Glomerular endothelial cell (primary cell): Measurements from ENCODE around the gene PIEZO1. TPM values are rescaled to one million over a fixed set of nuclear protein-coding genes. Genes with fewer than 3 reads are reported as not detected.

Source experiments
- DNase-seq: peaks from one replicate; pipeline ENCODE4 v3.0.0-alpha.2; 2011; ENCODE audit warnings: low read depth, low spot score; ENCODE audit errors: extremely low read depth
- total RNA-seq: library from RNA; depleted of rRNA; stranded (reverse); fragments of >200 nt; gene quantifications from 2 replicates; pipeline ENCODE4 v1.2.3, GENCODE V29; 2015

Gene PIEZO1
- total RNA-seq, 1 donor from 2014 or later: 466 TPM

- no peak for DNase-seq
Measured at GRCh38 chr16:88706965-88707826, 77.8 kb downstream of the PIEZO1 start.

GRCh38 chr16:88706229-88706964, 78.6 kb downstream of the PIEZO1 start, which contains the start of the genes CTU2 and RNF166:
Gene CTU2 (plus strand): TSS chr16:88706503. CDS start chr16:88706531, 28 bp downstream.
Gene RNF166 (minus strand): TSS chr16:88706408. CDS start chr16:88706325, 83 bp downstream.
- no peak for DNase-seq

- no peak for DNase-seq
Measured at GRCh38 chr16:88705801-88706228, 79.2 kb downstream of the PIEZO1 start.

GRCh38 chr16:88705076-88705684, 79.8 kb downstream of the PIEZO1 start:
- no peak for DNase-seq

- no peak for DNase-seq
Measured at GRCh38 chr16:88703486-88704309, 81.3 kb downstream of the PIEZO1 start.

- DNase-seq: no peak
Measured at GRCh38 chr16:88702371-88703210, 82.4 kb downstream of the PIEZO1 start.

- no peak for DNase-seq
Measured at GRCh38 chr16:88701581-88702370, 83.2 kb downstream of the PIEZO1 start.

GRCh38 chr16:88700636-88701482, 84.2 kb downstream of the PIEZO1 start:
- DNase-seq: peak; percentile 42

- no peak for DNase-seq
Measured at GRCh38 chr16:88700322-88700635, 84.7 kb downstream of the PIEZO1 start.

GRCh38 chr16:88699180-88699579, 85.8 kb downstream of the PIEZO1 start:
- DNase-seq: no peak

GRCh38 chr16:88698646-88699045, 86.4 kb downstream of the PIEZO1 start:
- DNase-seq: no peak

GRCh38 chr16:88697831-88698615, 87.0 kb downstream of the PIEZO1 start:
- DNase-seq: no peak

GRCh38 chr16:88697116-88697830, 87.7 kb downstream of the PIEZO1 start:
- no peak for DNase-seq

- no peak for DNase-seq
Measured at GRCh38 chr16:88696441-88696840, 88.6 kb downstream of the PIEZO1 start.

GRCh38 chr16:88695753-88696152, 89.3 kb downstream of the PIEZO1 start:
- no peak for DNase-seq

GRCh38 chr16:88695218-88695617, 89.8 kb downstream of the PIEZO1 start:
- DNase-seq: no peak
